Large intestine (tissue), 3 donors: ENCODE data around the gene NOTCH2. TPM values are rescaled to one million over a fixed set of nuclear protein-coding genes. Genes with fewer than 3 reads are reported as not detected.
"Not testable (repeated sequence)": the region's sequence is repeated elsewhere in the genome, so short reads cannot be mapped to it uniquely, and the experiment has no call there.

ENCODE experiments used
- DNase-seq, 2 donors: peaks; one replicate each; pipeline versions ENCODE4 v3.0.0 to v3.0.0-alpha.2; 2013
- H3K27ac ChIP-seq: one replicate; pipeline ENCODE4 v1.5.1; 2013; ENCODE audit warnings: low read length
- H3K27me3 ChIP-seq: 2 replicates; pipeline ENCODE4 v1.6.1; 2013; ENCODE audit warnings: low read length; ENCODE audit not compliant: control insufficient read depth, insufficient read depth
- H3K36me3 ChIP-seq: 2 replicates; pipeline ENCODE4 v1.6.1; 2013; ENCODE audit warnings: low read length; ENCODE audit not compliant: control insufficient read depth, insufficient read depth
- H3K4me1 ChIP-seq: one replicate; pipeline ENCODE4 v1.6.1; 2013; ENCODE audit warnings: low read length; ENCODE audit not compliant: control insufficient read depth, insufficient read depth
- H3K4me3 ChIP-seq: one replicate; pipeline ENCODE4 v1.5.1; 2013; ENCODE audit warnings: low read length
- H3K9me3 ChIP-seq: one replicate; pipeline ENCODE4 v1.6.1; 2013; ENCODE audit warnings: mild to moderate bottlenecking, low read depth, low read length, moderate library complexity; ENCODE audit not compliant: control insufficient read depth
- WGBS: methylation state at CpG from one replicate; pipeline ENCODE4 v1.1.5; 2013; ENCODE audit warnings: low lambda C conversion rate; ENCODE audit not compliant: insufficient coverage; 5-methylcytosine and 5-hydroxymethylcytosine counted together
- polyA plus RNA-seq: library from polyadenylated mRNA; unstranded; fragments of 120-200 nt; gene quantifications from one replicate; pipeline ENCODE4 v1.2.1, GENCODE V29; 2013

The NOTCH2 gene
- polyA plus RNA-seq, 1 donor, result 22.6 TPM

DNA sequence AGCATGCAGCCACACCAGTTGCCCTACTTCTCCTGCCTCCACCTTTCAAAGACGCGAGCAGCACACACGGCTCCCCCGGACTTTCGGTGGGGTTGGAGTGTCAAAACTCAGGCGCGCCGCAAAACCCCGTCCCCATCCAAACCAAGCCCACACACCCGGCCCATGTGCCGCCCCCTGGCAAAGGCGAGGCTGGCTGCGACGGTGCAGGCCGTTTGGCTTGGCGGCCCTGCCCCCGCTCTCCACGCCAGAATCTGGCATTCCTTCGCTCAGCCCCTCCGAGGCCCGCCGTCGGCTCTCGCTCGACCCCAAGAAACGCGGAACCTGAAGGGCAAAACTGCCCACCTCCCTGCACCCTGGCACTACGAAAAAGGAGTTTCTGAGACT, 787 bp downstream of the NOTCH2 start:
- not testable (repeated sequence) for H3K4me1 ChIP-seq, H3K9me3 ChIP-seq, H3K27me3 ChIP-seq, H3K27ac ChIP-seq, H3K36me3 ChIP-seq, DNase-seq
- no CpG with 5 or more reads among the region's 28 CpGs for WGBS
- peak overlapping the region; percentile 42 for H3K4me3 ChIP-seq

DNA sequence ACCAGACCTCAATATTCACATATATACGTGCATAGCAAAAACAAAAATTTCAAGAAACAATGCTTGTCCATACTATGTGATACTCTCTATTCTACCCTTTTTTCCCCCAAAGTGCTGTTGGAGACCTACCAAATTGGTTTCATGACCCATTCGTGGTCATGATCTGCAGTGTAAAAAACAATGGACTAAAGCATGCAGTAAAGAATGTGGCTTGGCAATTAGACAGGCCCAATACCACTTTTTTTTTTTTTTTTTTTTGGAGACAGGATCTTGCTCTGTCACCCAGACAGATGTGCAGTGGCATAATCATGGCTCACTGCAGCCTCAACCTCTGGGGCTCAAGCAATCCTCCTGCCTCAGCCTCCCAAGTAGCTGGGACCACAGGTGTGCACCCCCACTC, 21.3 kb downstream of the NOTCH2 start:
- no CpG with 5 or more reads among the region's 2 CpGs for WGBS
- not testable (repeated sequence) for H3K36me3 ChIP-seq, H3K9me3 ChIP-seq

DNA sequence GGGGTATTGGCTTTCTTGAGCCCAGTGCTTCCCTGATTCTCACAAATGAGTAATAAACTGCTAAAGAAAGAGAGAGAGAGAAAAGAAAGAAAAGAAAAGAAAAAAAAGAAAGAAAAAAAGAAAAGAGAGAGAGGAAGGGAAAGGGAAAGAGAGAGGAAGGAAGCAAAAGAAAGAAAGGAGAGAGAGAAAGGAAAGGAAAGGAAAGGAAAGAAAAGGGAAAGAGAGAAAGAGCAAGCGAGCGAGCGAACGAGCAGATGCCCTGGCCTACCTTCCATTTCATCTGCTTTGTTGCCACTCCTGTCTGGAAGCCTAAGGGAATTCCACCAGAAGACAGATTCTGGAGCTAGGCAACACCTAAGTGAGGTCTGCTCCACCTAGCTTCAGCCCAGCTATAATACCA, 27.7 kb downstream of the NOTCH2 start:
- not testable (repeated sequence) for H3K27me3 ChIP-seq, H3K4me3 ChIP-seq, H3K4me1 ChIP-seq, H3K36me3 ChIP-seq, DNase-seq, H3K27ac ChIP-seq, H3K9me3 ChIP-seq
- no CpG with 5 or more reads among the region's 4 CpGs for WGBS

More for the DNA sequence above, 21.3 kb downstream of the NOTCH2 start:
- not testable (repeated sequence) for H3K4me1 ChIP-seq, H3K27ac ChIP-seq, H3K4me3 ChIP-seq, DNase-seq, H3K27me3 ChIP-seq

- not testable (repeated sequence) for H3K27ac ChIP-seq, H3K27me3 ChIP-seq, H3K4me1 ChIP-seq, H3K4me3 ChIP-seq, H3K36me3 ChIP-seq, H3K9me3 ChIP-seq, DNase-seq
- no CpG with 5 or more reads among the region's 3 CpGs for WGBS
These were observed 37.2 kb downstream of the NOTCH2 start for GRCh38 chr1:120032253-120032652.

- not testable (repeated sequence) for H3K4me3 ChIP-seq, H3K36me3 ChIP-seq, H3K4me1 ChIP-seq, H3K9me3 ChIP-seq, H3K27me3 ChIP-seq, DNase-seq, H3K27ac ChIP-seq
- no CpG with 5 or more reads among the region's 1 CpG for WGBS
These were observed 45.7 kb downstream of the NOTCH2 start for GRCh38 chr1:120023791-120024190.

- H3K36me3 ChIP-seq, H3K4me3 ChIP-seq, DNase-seq, H3K4me1 ChIP-seq, H3K27ac ChIP-seq, H3K27me3 ChIP-seq, H3K9me3 ChIP-seq: not testable (repeated sequence)
- WGBS, result no CpG with 5 or more reads among the region's 7 CpGs
These were observed 54.5 kb downstream of the NOTCH2 start for GRCh38 chr1:120014978-120015377.

DNA sequence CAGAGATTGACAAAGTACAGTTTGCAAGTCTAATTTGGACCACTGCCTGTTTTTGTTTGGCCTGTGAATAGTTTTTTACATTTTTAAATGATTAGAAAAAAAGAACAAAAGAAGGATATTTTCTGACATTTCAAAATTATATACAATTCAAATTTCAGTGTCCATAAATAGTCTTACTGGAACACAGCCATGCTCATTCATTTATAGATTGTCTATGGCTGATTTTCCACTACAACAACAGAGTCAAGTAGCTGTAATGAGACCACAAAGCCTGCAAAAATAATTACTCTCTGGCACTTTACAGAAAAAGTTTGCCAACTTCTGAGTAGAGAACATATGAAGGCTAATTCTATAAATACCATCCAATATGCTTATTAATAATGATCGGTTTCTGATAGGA, 61.1 kb downstream of the NOTCH2 start:
- WGBS, result no CpG with 5 or more reads among the region's 1 CpG
- not testable (repeated sequence) for H3K4me3 ChIP-seq

DNA sequence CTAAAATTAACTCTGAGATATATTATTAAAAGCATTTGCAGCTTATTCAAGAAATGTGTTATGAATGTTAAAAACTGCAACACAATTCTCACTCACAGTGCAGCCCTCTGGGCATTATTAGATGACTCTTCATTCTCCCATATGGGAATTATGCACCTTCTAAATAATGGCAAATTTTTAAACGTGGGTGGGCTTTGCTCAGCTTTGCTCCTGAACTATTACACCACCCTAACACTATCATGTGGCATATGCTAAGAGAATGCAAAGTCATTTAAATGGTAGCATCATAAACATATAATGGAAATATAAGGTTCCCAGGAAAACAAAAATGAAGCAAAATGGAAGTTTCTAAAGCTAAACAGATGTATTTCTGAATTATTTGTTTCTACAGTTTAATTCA, 61.6 kb downstream of the NOTCH2 start:
- not testable (repeated sequence) for H3K4me3 ChIP-seq, H3K27me3 ChIP-seq, H3K9me3 ChIP-seq, H3K36me3 ChIP-seq, H3K4me1 ChIP-seq, H3K27ac ChIP-seq, DNase-seq
- no CpG with 5 or more reads among the region's 1 CpG for WGBS

More for the DNA sequence above, 61.1 kb downstream of the NOTCH2 start:
- H3K36me3 ChIP-seq, H3K27me3 ChIP-seq, H3K27ac ChIP-seq, DNase-seq, H3K4me1 ChIP-seq, H3K9me3 ChIP-seq: not testable (repeated sequence)

- H3K4me3 ChIP-seq, H3K27me3 ChIP-seq, H3K9me3 ChIP-seq, H3K27ac ChIP-seq, H3K4me1 ChIP-seq, H3K36me3 ChIP-seq, DNase-seq: not testable (repeated sequence)
- no CpG with 5 or more reads among the region's 9 CpGs for WGBS
These were observed 68.4 kb downstream of the NOTCH2 start for GRCh38 chr1:120001035-120001434.

DNA sequence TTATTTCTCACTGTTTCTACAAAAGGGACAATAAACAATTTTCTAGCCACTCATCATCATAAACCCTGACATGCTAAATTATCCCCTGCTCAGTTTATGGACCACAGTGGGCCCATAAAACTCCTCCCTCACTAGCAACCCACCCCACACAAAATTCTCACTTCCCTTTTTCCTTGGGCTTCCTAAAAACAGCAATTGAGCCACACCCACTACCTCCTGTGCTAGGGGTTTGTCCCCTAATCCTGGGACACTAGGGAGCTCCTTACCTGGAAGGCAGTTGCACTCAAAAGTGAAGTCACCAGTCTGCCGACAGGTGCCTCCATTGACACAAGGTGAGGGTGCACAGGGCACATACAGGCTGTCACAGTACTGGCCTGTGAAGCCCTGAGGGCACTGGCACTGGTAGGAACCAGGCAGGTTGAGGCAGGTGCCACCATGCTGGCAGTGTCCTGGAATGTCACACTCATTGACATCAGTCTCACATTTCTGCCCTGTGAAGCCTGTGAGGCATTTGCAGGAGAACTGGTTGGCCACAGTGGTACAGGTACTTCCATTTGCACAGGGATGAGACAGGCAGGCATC, 72.6 kb downstream of the NOTCH2 start:
- not testable (repeated sequence) for DNase-seq, H3K27me3 ChIP-seq
- no CpG with 5 or more reads among the region's 1 CpG for WGBS

DNA sequence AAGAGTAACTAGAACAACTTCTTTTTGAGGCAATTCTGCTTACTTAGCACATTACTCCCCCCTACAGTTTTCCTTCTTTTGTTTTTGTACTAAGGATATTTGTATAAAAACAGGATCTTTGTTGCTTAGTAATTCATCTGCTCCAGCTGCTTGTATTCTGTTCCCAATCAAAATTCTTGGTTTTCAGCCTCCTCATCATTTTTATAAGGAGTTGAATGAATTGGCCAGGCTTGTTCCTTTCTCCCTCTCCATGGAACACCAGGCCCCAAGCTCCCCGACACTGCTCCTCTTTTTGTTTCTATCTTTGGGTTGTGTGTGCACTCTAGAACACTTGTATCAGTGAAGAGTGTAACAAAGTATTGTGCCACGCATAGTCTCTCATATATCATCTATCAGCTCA, 73.5 kb downstream of the NOTCH2 start:
- DNase-seq, H3K36me3 ChIP-seq, H3K27me3 ChIP-seq, H3K4me3 ChIP-seq, H3K9me3 ChIP-seq, H3K27ac ChIP-seq, H3K4me1 ChIP-seq: not testable (repeated sequence)
- WGBS, result no CpG with 5 or more reads among the region's 2 CpGs

More for the DNA sequence above, 72.6 kb downstream of the NOTCH2 start:
- not testable (repeated sequence) for H3K27ac ChIP-seq, H3K4me1 ChIP-seq, H3K36me3 ChIP-seq, H3K4me3 ChIP-seq, H3K9me3 ChIP-seq
